ENCODE data around the gene SUFU. TPM values are rescaled to one million over a fixed set of nuclear protein-coding genes. Genes with fewer than 3 reads are reported as not detected.

Gene SUFU
- total and polyA plus RNA-seq, 2 donors from 2014 or later, result 6.5 to 18.9 TPM

GRCh38 chr10:102621443-102622325 lies 117.9 kb downstream of the SUFU start:
- no peak overlapping the region for H3K4me3 ChIP-seq (ENCODE audit: low read length in 3 of 3)
- no peaks in the 10 kb centered on the region for H3K9me3 ChIP-seq (ENCODE audit: control insufficient read depth in 2 of 3, insufficient read depth in 1 of 3, low read length in 3 of 3)
- H3K4me1 ChIP-seq (ENCODE audit: control insufficient read depth in 2 of 3, insufficient read depth in 2 of 3, low read depth in 1 of 3, low read length in 3 of 3), result peaks cover 4 to 25% (median 12%) of the 10 kb centered on the region in 3 donors
- no peak overlapping the region for H3K9ac ChIP-seq (ENCODE audit: low read length in 3 of 3)
- intact Hi-C loops (cut with DNase I), result no loop called here
- peaks cover 0 to 17% (median 2%) of the 10 kb centered on the region in 3 donors for H3K36me3 ChIP-seq (ENCODE audit: control insufficient read depth in 2 of 3, insufficient read depth in 3 of 3, low read length in 3 of 3)
- no peak for FAIRE-seq
- no peaks in the 10 kb centered on the region for H3K27me3 ChIP-seq (ENCODE audit: control insufficient read depth, insufficient read depth, low read length)
- H3K27ac ChIP-seq (ENCODE audit: low read depth in 2 of 2, low read length in 2 of 2), result peak overlapping the region; percentile 19 to 52
- peak in 1 of 5 donors; percentile 54 for DNase-seq
- no peak for TF ChIP-seq CTCF (IDR thresholded peaks at IDR 0.05; ENCODE audit: borderline replicate concordance, extremely low read depth, insufficient read depth)

GRCh38 chr10:102624094-102624493 lies 120.3 kb downstream of the SUFU start:
- Histone ChIP-seq H3K36me3 (ENCODE audit: control insufficient read depth in 2 of 3, insufficient read depth in 3 of 3, low read length in 3 of 3) (peaks cover 0 to 9% (median 0%) of the 10 kb centered on the region in 3 donors), H3K27ac (ENCODE audit: low read depth in 2 of 2, low read length in 2 of 2) (no peak overlapping the region), H3K4me1 (ENCODE audit: control insufficient read depth in 2 of 3, insufficient read depth in 2 of 3, low read depth in 1 of 3, low read length in 3 of 3) (peaks cover 8 to 41% (median 25%) of the 10 kb centered on the region in 3 donors), H3K27me3 (ENCODE audit: control insufficient read depth, insufficient read depth, low read length) (no peaks in the 10 kb centered on the region), H3K9ac (ENCODE audit: low read length in 3 of 3) (no peak overlapping the region), H3K9me3 (ENCODE audit: control insufficient read depth in 2 of 3, insufficient read depth in 1 of 3, low read length in 3 of 3) (no peaks in the 10 kb centered on the region), H3K4me3 (ENCODE audit: low read length in 3 of 3) (no peak overlapping the region)
- DNase-seq (peak in 1 of 5 donors; percentile 2), FAIRE-seq (no peak)
- TF ChIP-seq CTCF (IDR thresholded peaks at IDR 0.05; ENCODE audit: borderline replicate concordance, extremely low read depth, insufficient read depth), result no peak
- intact Hi-C loops (cut with DNase I), result no loop called here

GRCh38 chr10:102624751-102625645 lies 121.2 kb downstream of the SUFU start:
- H3K9ac ChIP-seq (ENCODE audit: low read length in 3 of 3), result no peak overlapping the region
- peak in 1 of 5 donors; percentile 49 for DNase-seq
- no peak for FAIRE-seq
- no peak overlapping the region for H3K4me3 ChIP-seq (ENCODE audit: low read length in 3 of 3)
- H3K27me3 ChIP-seq (ENCODE audit: control insufficient read depth, insufficient read depth, low read length), result no peaks in the 10 kb centered on the region
- peaks cover 0 to 6% (median 0%) of the 10 kb centered on the region in 3 donors for H3K36me3 ChIP-seq (ENCODE audit: control insufficient read depth in 2 of 3, insufficient read depth in 3 of 3, low read length in 3 of 3)
- no peak for TF ChIP-seq CTCF (IDR thresholded peaks at IDR 0.05; ENCODE audit: borderline replicate concordance, extremely low read depth, insufficient read depth)
- H3K27ac ChIP-seq (ENCODE audit: low read depth in 2 of 2, low read length in 2 of 2), result no peak overlapping the region
- peaks cover 8 to 47% (median 30%) of the 10 kb centered on the region in 3 donors for H3K4me1 ChIP-seq (ENCODE audit: control insufficient read depth in 2 of 3, insufficient read depth in 2 of 3, low read depth in 1 of 3, low read length in 3 of 3)
- intact Hi-C loops (cut with DNase I), result no loop called here
- no peaks in the 10 kb centered on the region for H3K9me3 ChIP-seq (ENCODE audit: control insufficient read depth in 2 of 3, insufficient read depth in 1 of 3, low read length in 3 of 3)
